H1 (cell line): ENCODE results near the gene PATE1. TPM values are rescaled to one million over a fixed set of nuclear protein-coding genes. Genes with fewer than 3 reads are reported as not detected.

Experiments
- CTCF ChIA-PET: fragments of 300-600 bp; sonication (Branson Sonifier 250); formaldehyde crosslinking; loops from one replicate; lab custom pipeline; 2021; ENCODE audit not compliant: partially characterized antibody; lab: Charles Lee
- POLR2A ChIA-PET: fragments of 300-600 bp; sonication (Branson Sonifier 250); formaldehyde crosslinking; loops from one replicate; lab custom pipeline; 2021; ENCODE audit warnings: inconsistent platforms; ENCODE audit not compliant: partially characterized antibody; lab: Charles Lee
- DNase-seq, 2 experiments: peaks; one replicate each; pipeline versions ENCODE4 v3.0.0 to v3.0.0-alpha.2; 2010 to 2022; ENCODE audit warnings: low spot score in 2 of 2, low read depth in 1 of 2, mixed read lengths in 1 of 2
- FAIRE-seq: peaks from 2 replicates; lab custom pipeline; 2011; peaks lifted over from hg19 to GRCh38; lab: Jason Lieb, UNC
- H2AFZ ChIP-seq: 2 replicates; pipeline ENCODE4 v1.8.1; 2012; ENCODE audit warnings: low read length, inconsistent platforms
- H2AK5ac ChIP-seq: 2 replicates; pipeline ENCODE4 v1.6.1; 2013; ENCODE audit warnings: low read depth, low read length
- H2BK120ac ChIP-seq: replicated peaks from 2 replicates; pipeline ENCODE3; 2013; ENCODE audit warnings: low read depth, low read length, inconsistent platforms
- H2BK12ac ChIP-seq: 2 replicates; pipeline ENCODE4 v1.6.1; 2013; ENCODE audit warnings: low read depth, low read length
- H2BK15ac ChIP-seq: 2 replicates; pipeline ENCODE4 v1.6.1; 2013; ENCODE audit warnings: low read length
- H2BK20ac ChIP-seq: 2 replicates; pipeline ENCODE4 v1.6.1; 2013; ENCODE audit warnings: low read length
- H2BK5ac ChIP-seq: 2 replicates; pipeline ENCODE4 v1.6.1; 2013; ENCODE audit warnings: low read depth, low read length
- H3K14ac ChIP-seq: 2 replicates; pipeline ENCODE4 v1.6.1; 2013; ENCODE audit warnings: inconsistent platforms; ENCODE audit not compliant: insufficient read length
- H3K18ac ChIP-seq: 2 replicates; pipeline ENCODE4 v1.6.1; 2013; ENCODE audit warnings: low read length; ENCODE audit errors: extremely low read depth
- H3K23ac ChIP-seq: 2 replicates; pipeline ENCODE4 v1.6.1; 2013; ENCODE audit warnings: inconsistent platforms; ENCODE audit not compliant: insufficient read length
- H3K23me2 ChIP-seq: 2 replicates; pipeline ENCODE4 v1.6.1; 2013; ENCODE audit warnings: low read depth, low read length
- H3K27ac ChIP-seq: 2 replicates; pipeline ENCODE4 v1.6.1; 2011; ENCODE audit warnings: low read depth, low read length, inconsistent platforms
- H3K27me3 ChIP-seq, 4 experiments: replicated peaks in 1 of 4; 1 replicate in 1 of 4; 2 replicates in 3 of 4; pipeline versions ENCODE4 v1.6.1 to v1.8.1; 2011 to 2013; ENCODE audit warnings: low read length in 3 of 4, mild to moderate bottlenecking in 3 of 4, inconsistent platforms in 2 of 4, mixed read lengths in 2 of 4, moderate library complexity in 1 of 4; ENCODE audit not compliant: control insufficient read depth in 3 of 4, insufficient read depth in 3 of 4; ENCODE audit errors: extremely low read depth in 1 of 4
- H3K36me3 ChIP-seq, 4 experiments: 2 replicates each; pipeline versions ENCODE4 v1.6.1 to v1.8.1; 2011 to 2013; ENCODE audit warnings: mild to moderate bottlenecking in 4 of 4, low read length in 3 of 4, moderate library complexity in 2 of 4, control low read depth in 1 of 4, inconsistent platforms in 1 of 4; ENCODE audit not compliant: insufficient read depth in 4 of 4, control insufficient read depth in 2 of 4
- H3K4ac ChIP-seq: replicated peaks from 2 replicates; pipeline ENCODE3; 2013; ENCODE audit warnings: low read length, low read depth, mixed read lengths, inconsistent platforms; ENCODE audit not compliant: insufficient read length
- H3K4me1 ChIP-seq, 4 experiments: replicated peaks in 1 of 4; 1 replicate in 1 of 4; 2 replicates in 3 of 4; pipeline versions ENCODE4 v1.6.1 to v1.8.1; 2011 to 2013; ENCODE audit warnings: low read length in 3 of 4, inconsistent platforms in 2 of 4, mixed read lengths in 1 of 4; ENCODE audit not compliant: insufficient read depth in 4 of 4, control insufficient read depth in 3 of 4
- H3K4me2 ChIP-seq, 2 experiments: 2 replicates each; pipeline versions ENCODE4 v1.6.1 to v1.8.1; 2011 to 2013; ENCODE audit warnings: low read depth in 2 of 2, low read length in 2 of 2, control low read depth in 1 of 2, inconsistent platforms in 1 of 2, mild to moderate bottlenecking in 1 of 2; ENCODE audit not compliant: insufficient read depth in 1 of 2
- H3K4me3 ChIP-seq, 4 experiments: fragments of 200-600, 300-600 bp in 1 of 4; sonication (generic), shearing (Covaris generic), sonication (Bioruptor Twin) in 1 of 4; 2 replicates each; pipeline versions ENCODE4 v1.5.1 to v1.8.1; 2011 to 2016; ENCODE audit warnings: low read length in 4 of 4, low read depth in 3 of 4, control low read depth in 2 of 4, inconsistent platforms in 2 of 4, mild to moderate bottlenecking in 2 of 4, mixed read lengths in 1 of 4, moderate library complexity in 1 of 4; ENCODE audit not compliant: insufficient read depth in 2 of 4; ENCODE audit errors: extremely low read depth in 1 of 4
- H3K56ac ChIP-seq: replicated peaks from 2 replicates; pipeline ENCODE3; 2013; ENCODE audit warnings: low read depth, mild to moderate bottlenecking, mixed read lengths, low read length, inconsistent platforms; ENCODE audit not compliant: insufficient read length
- H3K79me1 ChIP-seq: 2 replicates; pipeline ENCODE4 v1.6.1; 2013; ENCODE audit warnings: low read depth, low read length, control low read depth
- H3K79me2 ChIP-seq, 2 experiments: 2 replicates each; pipeline versions ENCODE4 v1.6.1 to v1.8.1; 2012 to 2013; ENCODE audit warnings: low read length in 2 of 2, mild to moderate bottlenecking in 2 of 2, inconsistent platforms in 1 of 2; ENCODE audit not compliant: insufficient read depth in 2 of 2, control insufficient read depth in 1 of 2
- H3K9ac ChIP-seq, 4 experiments: replicated peaks in 1 of 4; 1 replicate in 1 of 4; 2 replicates in 3 of 4; pipeline versions ENCODE4 v1.6.1 to v1.8.1; 2011 to 2013; ENCODE audit warnings: low read depth in 3 of 4, low read length in 3 of 4, control low read depth in 2 of 4, mild to moderate bottlenecking in 2 of 4, moderate library complexity in 2 of 4, inconsistent platforms in 1 of 4; ENCODE audit errors: extremely low read depth in 1 of 4
- H3K9me3 ChIP-seq, 2 experiments: 2 replicates each; pipeline versions ENCODE4 v1.6.1 to v1.8.1; 2012 to 2013; ENCODE audit warnings: mild to moderate bottlenecking in 2 of 2, moderate library complexity in 2 of 2, control low read depth in 1 of 2, inconsistent platforms in 1 of 2, low read depth in 1 of 2, low read length in 1 of 2, mixed read lengths in 1 of 2; ENCODE audit not compliant: insufficient read depth in 2 of 2
- H4K20me1 ChIP-seq, 2 experiments: replicated peaks in 1 of 2; 2 replicates each; pipeline versions ENCODE3 to v1.8.1; 2011 to 2013; ENCODE audit warnings: inconsistent platforms in 2 of 2, low read length in 2 of 2, mild to moderate bottlenecking in 1 of 2; ENCODE audit not compliant: insufficient read depth in 2 of 2, control insufficient read depth in 1 of 2
- H4K5ac ChIP-seq: 2 replicates; pipeline ENCODE4 v1.6.1; 2013; ENCODE audit warnings: low read length, low read depth, mixed read lengths, inconsistent platforms; ENCODE audit not compliant: insufficient read length
- H4K8ac ChIP-seq: 2 replicates; pipeline ENCODE4 v1.8.0; 2013; ENCODE audit warnings: mild to moderate bottlenecking, moderate library complexity, low read length, inconsistent platforms; ENCODE audit not compliant: insufficient read depth; ENCODE audit errors: extremely low read depth
- H4K91ac ChIP-seq: replicated peaks from 2 replicates; pipeline ENCODE3; 2013; ENCODE audit warnings: low read length, mixed read lengths, inconsistent platforms; ENCODE audit not compliant: insufficient read length
- ATF2 ChIP-seq: IDR thresholded peaks from 2 replicates; pipeline ENCODE4 v1.6.1; 2012; ENCODE audit warnings: low read length, inconsistent platforms
- CHD2 ChIP-seq: IDR thresholded peaks from 2 replicates; pipeline ENCODE4 v1.6.1; 2012; ENCODE audit warnings: low read length, improper control_type of control experiment
- E2F6 ChIP-seq: IDR thresholded peaks from 2 replicates; pipeline ENCODE4 v1.6.1; 2012; ENCODE audit warnings: inconsistent platforms
- EZH2 ChIP-seq: fragments of 200-600 bp; sonication (generic); IDR thresholded peaks from 2 replicates; pipeline ENCODE4 v1.7.1; 2012; ENCODE audit warnings: low read depth, mild to moderate bottlenecking, moderate library complexity, low read length, inconsistent platforms; ENCODE audit not compliant: severe bottlenecking
- GABPA ChIP-seq: IDR thresholded peaks from 2 replicates; pipeline ENCODE4 v1.6.1; 2011; ENCODE audit warnings: mild to moderate bottlenecking, low read length, moderate library complexity, borderline replicate concordance; ENCODE audit not compliant: insufficient read depth
- MAX ChIP-seq: IDR thresholded peaks from 2 replicates; pipeline ENCODE4 v1.6.1; 2012; ENCODE audit warnings: inconsistent platforms
- NRF1 ChIP-seq: IDR thresholded peaks from 2 replicates; pipeline ENCODE4 v1.6.1; 2011; ENCODE audit warnings: mild to moderate bottlenecking, low read depth, low read length, improper control_type of control experiment
- POLR2AphosphoS5 ChIP-seq: IDR thresholded peaks from 2 replicates; pipeline ENCODE4 v1.6.1; 2011; ENCODE audit warnings: low read depth, low read length
- POU5F1 ChIP-seq: IDR thresholded peaks from 2 replicates; pipeline ENCODE4 v1.6.1; 2011; ENCODE audit warnings: low read depth, mild to moderate bottlenecking, low read length, moderate library complexity
- RAD21 ChIP-seq, 2 experiments: IDR thresholded peaks in 1 of 2; conservative IDR thresholded peaks in 1 of 2; 2 replicates each; pipeline ENCODE4 v1.6.1; 2011; ENCODE audit warnings: low read depth in 2 of 2, low read length in 2 of 2, improper control_type of control experiment in 1 of 2, inconsistent platforms in 1 of 2, mild to moderate bottlenecking in 1 of 2, moderate library complexity in 1 of 2
- TAF7 ChIP-seq: optimal IDR thresholded peaks from 2 replicates; pipeline ENCODE3; 2011; ENCODE audit warnings: low read depth, mild to moderate bottlenecking, inconsistent platforms, low read length, moderate library complexity, borderline replicate concordance
- WGBS, 2 experiments: shearing (Covaris generic) in 1 of 2; methylation state at CpG; one replicate each; pipeline versions ENCODE4 v1.1.6 to v1.1.7; 2013 to 2015; ENCODE audit warnings: low lambda C conversion rate in 2 of 2, mixed read lengths in 2 of 2, inconsistent platforms in 1 of 2, low coverage in 1 of 2, missing lambda C conversion rate in 1 of 2; ENCODE audit not compliant: insufficient replicate concordance in 2 of 2, insufficient coverage in 1 of 2, insufficient read length in 1 of 2; ENCODE audit errors: extremely low coverage in 1 of 2, missing lambda C conversion rate in 1 of 2; 5-methylcytosine and 5-hydroxymethylcytosine counted together
- polyA plus RNA-seq, 7 experiments: library from polyadenylated mRNA; depleted of rRNA in 3 of 7; stranded (reverse) in 5 of 7; unstranded in 2 of 7; fragments of >200 nt in 5 of 7; fragments of 200-250 nt in 2 of 7; gene quantifications; 1 replicate in 5 of 7; 2 replicates in 1 of 7; 4 replicates in 1 of 7; pipeline versions ENCODE4 v1.2.1 to v1.2.3, GENCODE V29; 2011 to 2013; ENCODE audit warnings: missing spikeins in 2 of 7, mixed read lengths in 2 of 7
- total RNA-seq: library from RNA; stranded (reverse); fragmentation: NEBNext Ultra II Directional; extraction: Animal tissue kit (Norgen Biotek cat#: 25700); gene quantifications from 2 replicates; pipeline ENCODE4 v1.2.1, GENCODE V29; 2021

The PATE1 gene
- total and polyA plus RNA-seq, 2 of the 8 experiments (the other 6 are each of a cell fraction or from before 2014, with no cell fraction given) = not detected

GRCh38 chr11:125762445-125762844 lies 16.4 kb downstream of the PATE1 start:
- Histone ChIP-seq H2BK20ac (no peak overlapping the region), H3K9me3 (no peaks in the 10 kb centered on the region), H3K27ac (no peak overlapping the region), H3K23ac (no peak overlapping the region), H4K5ac (no peak overlapping the region), H4K20me1 (no peaks in the 10 kb centered on the region), H3K9ac (no peak overlapping the region), H3K4ac (no peak overlapping the region), H3K23me2 (no peaks in the 10 kb centered on the region), H2AK5ac (no peak overlapping the region), H4K8ac (no peak overlapping the region), H2BK120ac (no peak overlapping the region), H3K4me1 (no peaks in the 10 kb centered on the region; a peak in 1 of 7 replicates), H2BK15ac (no peak overlapping the region), H3K56ac (no peak overlapping the region), H3K14ac (no peak overlapping the region), H2BK12ac (no peak overlapping the region), H3K4me2 (no peak overlapping the region), H3K4me3 (no peak overlapping the region), H2AFZ (no peak overlapping the region), H4K91ac (no peak overlapping the region), H2BK5ac (no peak overlapping the region), H3K79me1 (no peaks in the 10 kb centered on the region), H3K18ac (no peak overlapping the region), H3K27me3 (no peaks in the 10 kb centered on the region), H3K79me2 (no peaks in the 10 kb centered on the region), H3K36me3 (no peaks in the 10 kb centered on the region)
- WGBS, 2 experiments = 86% methylated on average over 1 of the region's 1 CpG; no CpG with 5 or more reads in 1 of the 2 experiments
- DNase-seq (no peak), FAIRE-seq (no peak)
- POLR2A ChIA-PET = no interaction called here
- CTCF ChIA-PET = interaction anchor here (1.1 to 1.4 kb wide), 2 partner anchors 9 to 38 kb away, joined by 3 to 4 read pairs; no protein-coding TSS in a partner anchor
- no peak for TF ChIP-seq EZH2
- no peak for TF ChIP-seq POLR2AphosphoS5
- TF ChIP-seq GABPA = no peak
- TF ChIP-seq ATF2 = no peak
- no peak for TF ChIP-seq RAD21 (IDR thresholded peaks at IDR 0.05 in 1 of 2, conservative IDR thresholded peaks at IDR 0.05 in 1 of 2; ENCODE audit: low read depth in 2 of 2, low read length in 2 of 2)
- TF ChIP-seq TAF7 = no peak
- TF ChIP-seq MAX = no peak
- TF ChIP-seq NRF1 = no peak
- no peak for TF ChIP-seq POU5F1
- no peak for TF ChIP-seq E2F6
- TF ChIP-seq CHD2 = no peak
